ENCODE measurements around the gene SEMA4D.

The SEMA4D gene

DNA sequence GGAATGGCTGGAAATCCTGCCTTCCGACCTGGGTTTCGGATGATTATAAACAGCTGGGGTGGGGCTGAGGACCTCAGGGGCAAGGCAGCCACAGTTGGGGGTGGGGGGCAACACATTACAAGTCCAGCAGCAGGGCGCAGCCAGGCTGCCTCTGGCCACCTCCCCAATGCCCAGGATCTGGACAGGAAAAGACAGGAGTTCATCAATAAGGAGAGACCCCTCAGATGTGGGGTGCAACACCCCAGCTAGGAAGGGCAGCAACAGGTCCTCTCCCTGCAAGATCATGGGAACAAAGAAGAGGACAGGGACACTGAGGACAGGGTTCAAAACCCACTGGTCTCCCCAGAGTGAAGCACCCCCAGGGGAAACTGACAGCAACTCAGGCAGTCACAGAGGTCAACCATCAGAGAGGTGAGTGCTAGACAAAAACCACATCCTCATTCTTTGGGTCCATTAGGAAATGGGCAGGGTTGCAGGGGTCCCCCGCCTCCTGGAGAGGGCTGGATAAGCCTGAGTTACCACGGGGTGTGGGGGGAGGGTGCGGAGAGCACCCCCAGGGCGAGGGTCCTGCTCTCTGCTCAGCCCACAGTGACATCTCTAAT, 33.5 kb downstream of the SEMA4D start:
- peak; percentile 38 to 55 for DNase-seq

DNA sequence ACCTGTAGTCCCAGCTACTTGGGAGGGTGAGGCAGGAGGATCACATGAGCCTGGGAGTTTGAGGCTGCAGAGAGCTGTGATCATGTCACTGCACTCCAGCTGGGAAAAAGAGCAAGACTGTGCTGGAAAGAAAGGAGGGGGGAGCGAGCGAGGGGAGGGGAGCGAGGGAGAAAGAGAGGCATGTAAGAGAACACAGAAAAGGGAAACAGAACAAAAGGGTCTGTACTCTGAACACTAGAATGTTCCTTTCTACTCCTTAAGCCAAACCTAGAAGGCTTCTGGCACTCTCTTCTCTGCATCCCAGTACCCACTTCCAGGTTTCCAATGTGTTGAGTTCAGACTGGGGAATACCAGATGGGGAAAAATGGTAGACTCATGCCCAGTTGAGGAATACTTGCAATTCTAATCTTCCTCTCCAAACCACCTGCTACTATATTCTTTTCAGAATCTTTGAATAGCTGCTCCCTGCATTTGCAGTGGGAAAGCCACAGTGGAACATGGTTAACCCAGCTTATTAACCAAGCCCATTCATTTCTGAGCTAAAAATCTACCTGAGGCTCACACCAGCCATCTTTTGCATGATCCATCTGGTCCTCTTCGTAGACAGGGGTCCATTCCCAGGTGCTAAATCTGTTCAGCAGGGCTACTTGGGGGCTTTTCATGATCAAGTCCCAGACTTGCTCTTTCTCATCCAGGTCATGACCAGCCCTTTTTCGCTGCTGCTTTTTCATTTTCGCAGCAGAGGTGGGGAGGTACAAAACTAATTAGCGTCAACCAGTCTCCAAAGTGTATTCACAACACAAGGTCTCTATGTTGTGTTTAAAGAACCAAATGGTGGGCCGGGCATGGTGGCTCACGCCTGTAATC, 34.9 kb downstream of the SEMA4D start:
- DNase-seq: no peak

DNA sequence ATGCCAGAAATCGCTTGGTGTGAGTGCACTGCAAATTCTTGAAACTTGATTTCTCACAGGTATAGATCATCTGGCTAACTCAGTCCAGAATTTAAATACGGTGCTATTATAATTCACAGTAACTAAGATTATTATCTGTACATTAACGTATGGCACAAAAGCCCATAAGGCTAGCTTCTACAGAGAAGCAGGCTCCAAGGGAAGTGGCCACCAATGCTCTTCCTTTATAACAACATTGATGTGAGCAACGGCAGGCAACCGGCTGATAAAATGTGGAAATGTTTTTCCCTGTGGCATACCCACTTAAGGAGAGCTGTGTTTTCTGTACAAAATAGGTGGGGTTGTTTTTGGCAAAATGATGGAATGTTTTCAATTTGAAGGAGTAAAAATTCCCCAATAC, 35.7 kb downstream of the SEMA4D start:
- DNase-seq: no peak

DNA sequence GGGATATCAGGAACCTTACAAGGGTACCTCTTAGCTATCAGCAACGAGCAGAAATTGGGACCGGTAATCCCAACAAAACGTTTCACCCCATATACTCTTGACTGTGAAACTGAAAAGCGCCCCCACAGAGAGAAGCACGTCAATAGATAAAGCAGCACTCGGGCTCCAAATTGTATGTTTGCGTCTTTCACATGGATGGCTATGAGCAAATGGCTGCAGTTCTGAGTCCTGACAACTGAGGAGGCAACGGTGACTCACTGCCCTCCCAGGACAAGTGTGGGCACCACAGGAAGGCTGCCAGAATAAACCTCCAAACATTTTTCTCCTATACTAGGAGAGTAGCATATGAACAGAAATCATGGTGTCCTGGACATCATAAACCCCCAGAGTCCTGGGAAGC, 36.6 kb downstream of the SEMA4D start:
- no peak for DNase-seq

DNA sequence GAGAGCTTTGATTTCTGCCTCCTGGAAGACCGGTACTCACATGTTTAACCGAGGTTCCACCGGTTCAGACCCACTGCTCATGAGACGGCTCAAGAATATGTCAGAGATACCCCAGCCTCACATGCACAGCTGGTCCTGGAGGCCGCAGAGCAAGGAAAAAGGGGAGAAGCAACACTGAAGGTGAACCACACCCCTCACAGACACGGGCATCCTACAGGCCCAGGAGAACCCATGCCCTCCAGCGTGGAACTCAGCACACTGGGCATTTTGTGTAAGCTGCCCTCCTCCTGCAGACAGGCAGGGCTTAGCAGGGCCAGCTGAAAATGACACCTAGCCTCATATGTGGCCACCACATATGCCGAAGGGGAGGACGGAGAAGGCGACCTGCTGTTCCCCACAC, 37.4 kb downstream of the SEMA4D start:
- DNase-seq: no peak

DNA sequence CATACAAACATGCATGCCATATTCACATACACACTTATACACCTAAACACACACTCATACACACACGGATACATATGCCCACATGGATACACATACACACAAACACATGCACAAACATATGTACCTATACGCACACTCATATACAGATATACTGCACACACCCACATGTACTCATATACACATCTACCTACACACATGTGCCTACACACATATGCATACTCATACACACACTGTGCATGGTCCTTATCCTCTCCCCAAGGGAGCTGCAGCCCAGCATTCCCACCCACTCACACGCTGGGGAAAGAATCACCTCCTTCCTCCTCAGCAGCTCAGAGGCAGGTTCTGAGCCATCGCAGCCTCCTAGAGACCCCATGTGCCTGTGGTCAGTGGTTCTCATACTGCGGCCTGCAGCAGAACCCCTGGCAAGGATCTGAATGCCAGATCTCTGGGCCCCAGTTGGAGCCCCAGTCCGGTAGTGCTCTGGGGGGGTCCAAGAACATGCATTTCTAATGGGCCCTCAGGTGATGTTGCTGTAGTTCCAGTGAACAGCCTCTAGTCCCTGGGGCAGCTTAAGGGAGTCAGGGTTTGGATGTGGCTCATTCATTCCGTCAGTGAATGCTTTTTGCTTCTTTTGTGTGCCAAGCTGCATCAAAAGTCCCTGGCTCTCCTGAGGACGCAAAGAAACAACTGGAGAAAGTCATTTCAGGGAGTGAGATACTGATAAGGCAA, 39.0 kb downstream of the SEMA4D start:
- DNase-seq: no peak

DNA sequence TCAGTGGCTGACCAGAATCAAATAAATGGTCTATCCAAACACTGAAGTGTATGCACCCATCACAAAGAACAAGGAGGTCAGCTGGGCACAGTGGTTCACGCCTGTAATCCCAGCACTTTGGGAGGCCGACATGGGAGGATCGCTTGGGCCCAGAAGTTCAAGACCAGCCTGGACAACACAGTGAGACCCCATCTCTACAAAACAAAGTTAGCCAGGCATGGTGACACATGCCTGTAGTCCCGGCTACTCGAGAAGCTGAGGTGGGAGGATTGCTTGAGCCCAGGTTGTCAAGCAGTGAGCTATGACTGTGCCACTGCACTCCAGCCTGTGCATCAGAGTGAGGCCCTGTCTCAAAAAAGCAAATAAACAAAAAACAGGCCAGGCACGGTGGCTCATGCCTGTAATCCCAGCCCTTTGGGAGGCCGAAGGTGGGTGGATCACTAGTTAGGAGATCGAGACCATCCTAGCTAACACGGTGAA, 40.5 kb downstream of the SEMA4D start:
- no peak for DNase-seq

DNA sequence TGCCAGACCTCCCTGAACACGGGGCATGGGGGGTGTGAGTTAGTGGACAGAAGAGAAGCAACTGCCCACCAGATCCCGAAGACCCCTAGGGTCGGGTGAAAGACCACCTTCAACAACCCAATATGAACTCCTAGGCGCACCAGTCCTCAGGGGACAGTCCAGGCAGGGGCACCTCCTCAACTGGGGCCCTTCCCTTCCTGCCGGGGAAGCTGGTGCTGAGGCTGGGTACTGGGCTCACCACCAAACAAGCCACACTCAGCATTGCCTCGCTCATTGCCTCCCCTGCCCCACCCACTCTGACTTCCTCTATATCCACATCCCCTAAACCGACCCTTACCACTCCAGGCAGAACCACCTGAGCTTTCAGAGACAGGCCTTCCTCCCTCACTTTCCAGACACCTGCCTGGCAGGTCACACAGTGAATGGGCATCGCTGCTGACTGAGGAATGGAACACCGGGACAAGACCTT, 42.5 kb downstream of the SEMA4D start:
- DNase-seq: no peak

DNA sequence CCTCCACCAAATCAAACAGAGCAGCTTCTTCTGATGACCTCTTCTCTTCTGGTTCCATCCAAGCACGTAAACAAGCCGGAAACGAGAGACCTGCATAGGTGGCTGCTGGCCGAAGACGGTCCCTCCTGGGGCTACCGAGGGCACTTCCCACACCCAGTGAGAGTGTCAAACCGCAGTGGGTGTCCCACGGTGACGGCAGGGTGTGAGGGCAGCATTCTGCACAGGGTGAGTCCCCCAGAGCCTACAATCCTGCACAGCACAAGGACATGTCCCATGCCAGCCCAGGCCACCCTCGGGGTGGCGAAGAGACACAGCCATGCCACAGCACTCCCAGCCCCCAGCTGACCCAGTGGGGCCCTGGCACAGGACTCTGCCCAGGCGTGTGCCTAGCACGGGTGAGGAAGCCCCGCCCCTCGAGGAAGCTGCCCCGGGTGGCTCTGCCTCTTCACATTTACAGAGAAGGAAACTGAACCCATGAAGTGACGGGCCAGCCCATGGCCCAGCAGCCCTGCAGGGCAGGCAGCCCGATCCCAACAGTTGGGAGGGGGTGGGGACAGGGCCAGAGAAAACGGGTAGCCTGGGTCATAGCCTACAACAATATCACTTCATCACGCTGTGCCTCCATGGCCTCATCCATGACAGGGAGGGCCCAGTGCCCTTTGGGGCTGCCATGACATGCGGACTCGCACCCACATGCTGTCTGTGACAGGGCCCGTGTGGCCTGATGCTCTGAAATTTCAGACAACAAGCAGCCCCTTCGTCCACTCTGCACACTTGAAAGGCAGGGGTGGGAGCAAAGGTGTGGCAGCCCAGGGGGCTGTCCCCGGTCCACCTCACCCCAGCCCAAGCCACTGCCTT, 43.2 kb downstream of the SEMA4D start:
- DNase-seq: no peak

DNA sequence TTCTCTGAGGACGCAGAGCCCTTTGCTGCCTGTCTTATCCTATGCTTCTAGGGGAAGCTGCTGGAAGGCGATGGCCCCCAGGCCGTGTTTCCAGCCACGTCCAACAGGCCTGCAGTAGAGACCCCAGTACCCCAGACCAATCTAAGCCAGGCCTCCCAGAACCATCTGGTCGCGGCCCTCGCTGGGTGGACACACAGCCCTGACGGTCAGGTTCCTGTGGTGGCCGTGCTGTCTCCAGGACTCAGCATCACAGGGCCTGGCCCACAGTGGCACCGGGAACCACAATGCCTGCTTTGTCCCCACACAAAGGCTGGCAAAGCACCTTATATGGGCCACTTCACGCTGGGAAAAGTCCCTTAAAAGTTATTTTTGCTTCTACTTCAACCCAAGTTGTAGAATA, 44.5 kb downstream of the SEMA4D start:
- no peak for DNase-seq

DNA sequence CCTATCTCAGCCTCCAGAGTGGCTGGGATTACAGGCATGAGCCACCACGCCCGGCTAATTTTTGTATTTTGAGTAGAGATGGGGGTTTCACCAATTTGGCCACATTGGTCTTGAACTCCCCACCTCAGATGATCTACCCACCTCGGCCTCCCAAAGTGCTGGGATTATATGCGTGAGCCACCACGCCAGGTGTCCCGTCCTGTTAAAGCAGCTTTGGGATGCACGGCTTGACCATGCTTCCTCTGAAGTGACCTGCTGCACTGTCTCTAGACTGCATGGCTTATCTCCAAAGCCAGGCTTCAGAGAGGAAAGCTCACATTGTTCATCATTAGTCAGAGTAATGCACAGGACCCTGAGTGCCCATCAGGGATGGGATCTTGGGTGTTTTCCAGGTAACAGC, 45.4 kb downstream of the SEMA4D start:
- DNase-seq: no peak

DNA sequence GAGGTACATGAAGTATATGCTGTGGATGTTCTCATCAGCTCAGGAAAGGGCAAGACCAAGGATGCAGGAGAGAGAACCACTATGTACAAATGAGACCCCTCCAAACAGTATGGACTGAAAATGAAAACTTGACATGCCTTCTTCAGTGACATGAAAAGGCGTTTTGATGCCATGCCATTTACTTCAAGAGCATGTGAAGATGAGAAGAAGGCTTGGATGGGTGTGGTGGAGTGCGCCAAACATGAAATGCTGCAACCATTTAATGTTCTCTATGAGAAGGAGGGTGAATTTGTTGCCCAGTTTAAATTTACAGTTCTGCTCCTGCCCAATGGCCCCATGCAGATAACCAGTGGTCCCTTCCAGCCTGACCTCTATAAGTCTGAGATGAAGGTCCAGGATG, 47.7 kb downstream of the SEMA4D start:
- DNase-seq: no peak

DNA sequence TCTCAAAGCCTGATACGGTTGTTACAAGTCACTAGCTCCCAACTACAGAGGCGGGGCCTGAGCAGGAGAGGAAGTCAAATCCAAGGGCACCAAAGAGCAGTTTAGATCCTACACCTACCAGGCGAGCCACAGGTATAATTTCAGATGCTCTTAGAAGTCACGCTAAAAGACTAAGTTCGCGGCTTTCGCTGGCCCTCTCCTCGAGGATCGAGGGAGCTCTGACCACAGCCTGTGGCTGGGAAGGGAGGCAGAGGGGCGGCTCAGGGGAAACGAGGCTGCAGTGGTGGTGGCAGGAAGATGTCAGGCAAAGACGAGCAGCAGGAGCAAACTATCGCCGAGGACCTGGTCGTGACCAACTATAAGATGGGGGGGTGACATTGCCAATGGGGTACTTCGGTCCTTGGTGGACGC, 48.6 kb downstream of the SEMA4D start:
- DNase-seq: no peak

DNA sequence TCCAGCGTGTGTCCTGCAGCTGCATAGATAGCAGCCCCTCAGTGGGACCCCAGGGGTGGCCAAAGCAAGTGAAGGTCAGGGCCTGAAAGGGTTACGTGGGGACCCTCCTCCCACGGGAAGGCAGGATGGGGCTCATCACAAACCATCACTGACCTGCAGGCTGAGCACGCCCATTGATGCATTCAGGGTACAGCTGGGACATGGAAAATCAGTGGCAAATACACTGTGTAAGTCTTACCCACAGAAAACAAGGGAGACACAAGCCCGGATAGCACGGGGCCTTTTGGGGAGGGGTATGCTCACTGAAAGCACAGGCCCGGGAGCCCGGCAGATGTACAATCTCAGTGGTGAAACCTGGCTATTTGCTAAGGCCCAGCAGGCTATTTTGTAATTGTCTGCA, 49.1 kb downstream of the SEMA4D start:
- DNase-seq: no peak

DNA sequence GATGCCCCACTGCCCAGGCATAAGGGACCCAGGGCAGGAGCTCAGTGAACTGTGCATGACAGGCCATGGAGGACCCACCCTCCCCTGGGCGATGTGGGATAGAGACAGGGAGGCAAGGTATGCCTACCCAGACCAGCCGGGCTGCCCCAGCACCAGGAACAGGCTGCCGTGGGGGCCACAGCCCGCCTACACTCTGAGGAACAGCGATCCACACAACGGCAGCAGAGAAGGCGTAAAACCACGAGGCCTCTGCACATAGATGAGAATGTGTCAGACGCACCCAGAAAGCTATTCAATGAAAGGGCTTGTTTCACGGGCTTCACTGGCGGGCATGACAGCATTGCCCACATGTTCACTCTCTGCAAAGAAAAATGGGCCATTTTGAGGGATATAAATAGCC, 49.5 kb downstream of the SEMA4D start:
- no peak for DNase-seq

DNA sequence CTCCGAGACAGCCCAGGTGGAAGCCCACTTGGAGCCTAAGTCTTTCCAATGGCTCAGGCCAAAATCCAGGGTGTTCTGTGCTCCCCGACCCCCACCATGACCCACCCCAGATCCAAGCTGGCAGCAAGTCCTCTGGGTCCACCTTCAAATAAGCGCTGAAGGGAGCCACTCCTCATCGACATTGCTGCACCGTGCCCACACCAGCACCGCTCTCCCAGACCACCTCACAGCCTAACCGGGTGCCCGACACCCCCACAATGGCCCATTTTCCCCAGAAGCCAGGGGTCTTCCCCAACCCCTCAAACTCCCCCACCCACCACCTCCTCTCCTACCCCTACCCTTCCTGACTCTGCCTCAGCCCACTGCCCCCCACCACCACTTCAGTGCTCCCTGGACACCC, 50.5 kb downstream of the SEMA4D start:
- no peak for DNase-seq

DNA sequence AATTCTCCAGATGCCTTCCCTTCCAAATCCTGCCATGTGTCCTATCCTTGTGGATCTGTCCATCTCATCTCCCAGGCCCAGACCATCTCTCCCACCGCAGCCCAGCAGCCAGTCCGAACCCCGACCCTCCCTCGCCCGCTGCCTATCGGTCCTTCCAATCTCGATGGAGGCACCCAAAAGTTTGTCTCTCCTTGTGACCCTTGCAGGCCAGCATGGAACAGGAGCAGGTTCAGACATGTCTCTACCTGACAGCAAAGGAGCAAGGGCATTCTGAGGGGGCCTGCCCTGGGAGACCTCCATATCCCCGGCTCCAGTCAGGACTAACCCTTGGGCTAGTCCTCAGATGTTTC, 51.0 kb downstream of the SEMA4D start:
- DNase-seq: no peak

DNA sequence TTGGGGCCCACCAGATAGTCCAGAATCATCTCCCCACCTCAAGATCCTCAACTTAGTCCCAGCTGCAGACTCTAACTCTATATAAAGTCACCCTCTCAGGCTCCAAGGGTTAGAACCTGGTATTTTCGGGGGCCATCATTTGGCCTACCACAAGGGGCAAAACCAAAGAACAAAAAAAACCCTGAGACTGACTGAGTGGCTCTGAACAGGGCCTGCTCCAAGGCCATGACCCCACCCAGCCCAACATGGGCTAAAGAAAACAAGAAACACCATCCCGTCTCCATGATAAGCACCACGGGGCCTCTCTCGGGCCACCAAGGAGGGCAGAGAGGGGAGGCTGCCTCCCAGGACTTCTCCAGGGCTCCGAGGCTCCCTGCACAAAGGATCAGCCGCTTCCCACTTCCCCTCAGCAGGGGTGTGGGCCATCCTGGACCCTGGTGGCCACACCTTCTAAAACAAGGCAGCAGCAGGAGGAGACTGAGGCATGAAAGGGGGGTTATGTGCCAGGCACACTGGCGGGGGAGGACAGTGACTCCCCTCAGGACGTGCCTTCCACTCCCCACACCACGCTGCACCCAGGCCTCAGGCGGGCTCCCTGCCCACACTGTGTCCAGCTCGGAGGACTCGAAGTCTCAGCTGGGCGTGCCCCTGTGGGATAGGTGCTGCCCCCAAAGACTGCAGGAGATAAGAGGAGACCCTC, 51.5 kb downstream of the SEMA4D start:
- no peak for DNase-seq

DNA sequence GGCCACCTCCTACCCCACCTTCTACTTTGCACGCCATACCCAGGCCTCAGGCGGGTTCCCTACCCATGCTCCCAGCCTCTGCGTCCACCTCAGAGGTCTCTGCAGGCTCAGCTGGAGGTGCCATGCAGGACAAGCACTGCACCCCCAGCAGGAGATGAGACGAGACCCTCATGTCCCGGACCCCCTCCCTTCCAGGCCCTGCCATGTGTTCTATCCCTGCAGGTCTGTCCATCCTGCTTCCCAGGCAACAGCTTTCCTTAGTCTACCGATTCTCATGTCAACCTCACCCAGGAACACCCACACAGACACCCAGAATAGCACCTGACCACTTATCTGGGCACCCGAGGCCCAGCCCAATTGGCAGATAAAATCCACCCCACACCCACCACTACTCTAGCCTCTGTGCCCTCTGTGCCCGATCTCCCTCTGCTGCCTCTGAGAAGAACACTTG, 52.1 kb downstream of the SEMA4D start:
- no peak for DNase-seq

DNA sequence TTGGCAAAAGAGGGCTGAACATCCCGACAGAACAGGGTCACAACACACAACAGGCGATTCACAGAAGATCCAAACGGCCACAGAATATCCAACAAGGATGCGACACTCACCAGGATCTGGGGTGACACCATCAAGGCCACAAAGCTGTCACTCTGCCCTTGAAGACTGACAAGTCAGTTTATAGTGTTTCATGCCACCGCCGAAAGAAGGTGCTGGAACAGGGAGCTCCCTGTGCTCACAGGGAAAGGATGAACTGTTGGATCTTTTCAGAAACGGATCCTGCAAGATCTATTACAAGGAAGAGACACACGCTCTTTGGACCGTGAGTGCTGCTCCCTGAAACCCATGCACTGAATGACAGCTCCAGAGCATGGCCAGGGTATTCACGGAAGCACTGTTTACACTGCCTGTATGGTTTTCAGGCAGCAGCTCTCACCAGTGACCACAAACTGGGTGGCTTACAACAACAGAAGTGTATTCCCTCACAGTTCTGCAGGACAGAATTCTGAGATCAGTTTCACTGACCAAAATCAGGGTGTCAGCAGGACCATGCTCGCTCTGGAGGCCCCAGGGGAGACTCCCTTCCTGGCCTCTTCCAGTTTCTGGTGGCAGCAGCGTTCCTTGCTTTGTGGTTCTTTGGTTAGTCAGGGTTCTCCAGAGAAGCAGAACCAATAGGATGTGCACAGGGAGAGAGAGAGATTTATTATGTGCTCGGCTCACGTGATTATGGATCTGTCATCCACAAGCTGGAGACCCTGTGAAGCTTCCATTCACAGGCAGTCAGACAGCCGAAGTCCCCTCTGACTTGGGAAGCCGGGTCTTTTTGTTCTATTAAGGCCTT, 52.8 kb downstream of the SEMA4D start:
- DNase-seq: no peak

DNA sequence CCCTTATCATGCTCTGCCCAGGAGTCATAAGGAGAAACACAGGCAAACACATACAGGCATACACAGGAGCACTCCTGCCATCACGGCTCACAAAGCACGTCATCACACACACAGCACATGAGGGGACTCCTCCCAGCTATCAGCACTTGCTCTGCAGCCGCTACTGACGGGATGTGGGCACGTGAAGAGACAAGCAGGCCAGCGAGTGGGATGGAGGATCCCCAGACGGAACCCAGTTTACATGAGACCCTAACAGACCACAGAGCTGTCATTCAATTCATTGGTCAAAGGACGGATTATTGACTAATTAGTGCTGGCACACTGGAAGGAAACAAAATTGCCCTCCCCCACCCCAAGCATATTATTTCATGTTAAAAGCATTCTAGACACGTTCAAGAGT, 53.6 kb downstream of the SEMA4D start:
- DNase-seq: no peak
